Suprapubic skin (tissue), 4 donors: ENCODE results near the gene NDUFC2. TPM values are rescaled to one million over a fixed set of nuclear protein-coding genes. Genes with fewer than 3 reads are reported as not detected.

Source experiments
- DNase-seq, 2 donors: peaks; one replicate each; pipeline ENCODE4 v3.0.0-alpha.2; 2019; ENCODE audit warnings: low spot score in 2 of 2
- H3K27ac ChIP-seq: fragments of 200-600 bp; sonication (generic); one replicate; pipeline ENCODE4 v1.5.1; 2019
- H3K27me3 ChIP-seq: fragments of 200-600 bp; sonication (generic); one replicate; pipeline ENCODE4 v1.5.1; 2019
- H3K36me3 ChIP-seq: fragments of 200-600 bp; sonication (generic); one replicate; pipeline ENCODE4 v1.5.1; 2019
- H3K4me1 ChIP-seq: fragments of 200-600 bp; sonication (generic); one replicate; pipeline ENCODE4 v1.5.1; 2019
- H3K4me3 ChIP-seq: fragments of 200-600 bp; sonication (generic); one replicate; pipeline ENCODE4 v1.5.1; 2019; ENCODE audit warnings: mild to moderate bottlenecking
- H3K9me3 ChIP-seq: fragments of 200-600 bp; sonication (generic); one replicate; pipeline ENCODE4 v1.5.1; 2019
- EP300 ChIP-seq: sonication (generic); formaldehyde crosslinking; IDR thresholded peaks from one replicate; pipeline ENCODE4 v1.6.1; 2017; ENCODE audit warnings: antibody characterized with exemption
- POLR2A ChIP-seq, 2 donors: fragments of 450-650 bp; IDR thresholded peaks; one replicate each; pipeline ENCODE4 v1.6.1; 2017; ENCODE audit warnings: antibody characterized with exemption in 2 of 2, mild to moderate bottlenecking in 2 of 2, moderate library complexity in 2 of 2
- POLR2AphosphoS5 ChIP-seq, 3 donors: sonication (generic); formaldehyde crosslinking; IDR thresholded peaks; one replicate each; pipeline ENCODE4 v1.6.1; 2017; ENCODE audit warnings: antibody characterized with exemption in 3 of 3
- WGBS: methylation state at CpG from one replicate; pipeline ENCODE4 v1.1.5; 2018; 5-methylcytosine and 5-hydroxymethylcytosine counted together
- total RNA-seq, 4 donors: library from RNA; depleted of rRNA; stranded (reverse); fragments of >200 nt; gene quantifications; one replicate each; pipeline ENCODE4 v1.1.0, GENCODE V29; 2016
- TF ChIP-seq, protein P1 (sequence below), 2 donors: fragments of 200-600 bp in 1 of 2; fragments of 450-650 bp in 1 of 2; sonication (generic) in 1 of 2; IDR thresholded peaks; one replicate each; pipeline ENCODE4 v1.5.1; 2016 to 2019; ENCODE audit warnings: antibody characterized with exemption in 2 of 2, mild to moderate bottlenecking in 1 of 2, moderate library complexity in 1 of 2

The NDUFC2 gene
- total RNA-seq, 4 donors from 2014 or later: 100 to 161 (median 115) TPM

- no peaks in the 10 kb centered on the region for H3K27me3 ChIP-seq
- no peak overlapping the region for H3K27ac ChIP-seq
- peaks cover 10% of the 10 kb centered on the region for H3K4me1 ChIP-seq
- DNase-seq: no peak
- no peaks in the 10 kb centered on the region for H3K36me3 ChIP-seq
- no peaks in the 10 kb centered on the region for H3K9me3 ChIP-seq
- no peak for TF ChIP-seq POLR2A (IDR thresholded peaks at IDR 0.05)
- no peak for TF ChIP-seq POLR2AphosphoS5 (IDR thresholded peaks at IDR 0.05)
- 97% methylated on average over 8 of the region's 8 CpGs for WGBS
- no peak overlapping the region for H3K4me3 ChIP-seq
Measured at GRCh38 chr11:78038697-78039313, 40.9 kb downstream of the NDUFC2 start.

GRCh38 chr11:78037825-78038620 lies 41.6 kb downstream of the NDUFC2 start:
- whole genome bisulfite sequencing: 82% methylated on average over 9 of the region's 9 CpGs
- TF ChIP-seq POLR2A (IDR thresholded peaks at IDR 0.05) (no peak), POLR2AphosphoS5 (IDR thresholded peaks at IDR 0.05) (no peak), EP300 (no peak)
- TF ChIP-seq, protein P1, sequence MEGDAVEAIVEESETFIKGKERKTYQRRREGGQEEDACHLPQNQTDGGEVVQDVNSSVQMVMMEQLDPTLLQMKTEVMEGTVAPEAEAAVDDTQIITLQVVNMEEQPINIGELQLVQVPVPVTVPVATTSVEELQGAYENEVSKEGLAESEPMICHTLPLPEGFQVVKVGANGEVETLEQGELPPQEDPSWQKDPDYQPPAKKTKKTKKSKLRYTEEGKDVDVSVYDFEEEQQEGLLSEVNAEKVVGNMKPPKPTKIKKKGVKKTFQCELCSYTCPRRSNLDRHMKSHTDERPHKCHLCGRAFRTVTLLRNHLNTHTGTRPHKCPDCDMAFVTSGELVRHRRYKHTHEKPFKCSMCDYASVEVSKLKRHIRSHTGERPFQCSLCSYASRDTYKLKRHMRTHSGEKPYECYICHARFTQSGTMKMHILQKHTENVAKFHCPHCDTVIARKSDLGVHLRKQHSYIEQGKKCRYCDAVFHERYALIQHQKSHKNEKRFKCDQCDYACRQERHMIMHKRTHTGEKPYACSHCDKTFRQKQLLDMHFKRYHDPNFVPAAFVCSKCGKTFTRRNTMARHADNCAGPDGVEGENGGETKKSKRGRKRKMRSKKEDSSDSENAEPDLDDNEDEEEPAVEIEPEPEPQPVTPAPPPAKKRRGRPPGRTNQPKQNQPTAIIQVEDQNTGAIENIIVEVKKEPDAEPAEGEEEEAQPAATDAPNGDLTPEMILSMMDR (IDR thresholded peaks at IDR 0.05): no peak
- no peak overlapping the region for H3K27ac ChIP-seq

GRCh38 chr11:78037056-78037455 lies 42.6 kb downstream of the NDUFC2 start:
- Histone ChIP-seq H3K9me3 (no peaks in the 10 kb centered on the region), H3K4me1 (peaks cover 10% of the 10 kb centered on the region), H3K4me3 (no peak overlapping the region), H3K36me3 (no peaks in the 10 kb centered on the region), H3K27me3 (no peaks in the 10 kb centered on the region), H3K27ac (no peak overlapping the region)
- TF ChIP-seq, protein P1 (IDR thresholded peaks at IDR 0.05): no peak
- TF ChIP-seq POLR2AphosphoS5 (IDR thresholded peaks at IDR 0.05) (no peak), POLR2A (IDR thresholded peaks at IDR 0.05) (no peak), EP300 (no peak)
- DNase-seq: no peak
- 48% methylated on average over 3 of the region's 3 CpGs for WGBS

More at GRCh38 chr11:78037825-78038620, 41.6 kb downstream of the NDUFC2 start:
- Histone ChIP-seq H3K4me3 (no peak overlapping the region), H3K36me3 (no peaks in the 10 kb centered on the region), H3K27me3 (no peaks in the 10 kb centered on the region), H3K9me3 (no peaks in the 10 kb centered on the region), H3K4me1 (peaks cover 10% of the 10 kb centered on the region)
- no peak for DNase-seq

DNA sequence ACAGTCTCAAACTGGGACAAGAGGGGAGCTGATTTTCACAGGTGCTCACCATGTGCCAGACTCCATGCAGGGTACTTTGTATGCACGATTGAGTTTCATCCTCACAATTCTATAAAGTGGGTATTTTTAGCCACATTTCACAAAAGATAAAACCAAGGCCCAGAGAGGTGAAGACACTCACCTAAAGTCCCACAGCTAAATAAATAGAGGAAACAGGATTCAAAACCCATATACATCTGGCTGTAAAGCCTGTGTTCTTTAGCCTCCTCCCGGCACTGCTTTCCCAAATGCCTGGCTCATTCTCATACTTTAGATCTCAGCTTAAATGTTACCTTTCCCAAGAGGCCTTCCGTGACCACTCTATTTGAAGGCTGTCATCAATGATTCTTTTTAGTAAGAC lies 43.3 kb downstream of the NDUFC2 start:
- no peak for DNase-seq
- Histone ChIP-seq H3K4me3 (no peak overlapping the region), H3K27me3 (no peaks in the 10 kb centered on the region), H3K27ac (no peak overlapping the region), H3K36me3 (no peaks in the 10 kb centered on the region), H3K9me3 (no peaks in the 10 kb centered on the region), H3K4me1 (peaks cover 10% of the 10 kb centered on the region)
- no peak for TF ChIP-seq POLR2A (IDR thresholded peaks at IDR 0.05)
- TF ChIP-seq EP300: no peak
- TF ChIP-seq, protein P1 (IDR thresholded peaks at IDR 0.05): no peak
- no peak for TF ChIP-seq POLR2AphosphoS5 (IDR thresholded peaks at IDR 0.05)
- 98% methylated on average over 3 of the region's 3 CpGs for WGBS

GRCh38 chr11:78034623-78035022 lies 45.0 kb downstream of the NDUFC2 start:
- DNase-seq: no peak
- Histone ChIP-seq H3K27ac (no peak overlapping the region), H3K27me3 (no peaks in the 10 kb centered on the region)

More at GRCh38 chr11:78034623-78035022, 45.0 kb downstream of the NDUFC2 start:
- Histone ChIP-seq H3K36me3 (no peaks in the 10 kb centered on the region), H3K4me3 (no peak overlapping the region), H3K4me1 (peaks cover 9% of the 10 kb centered on the region), H3K9me3 (no peaks in the 10 kb centered on the region)
- 69% methylated on average over 10 of the region's 10 CpGs for WGBS
- no peak for TF ChIP-seq EP300
- TF ChIP-seq, protein P1 (IDR thresholded peaks at IDR 0.05): no peak
- no peak for TF ChIP-seq POLR2AphosphoS5 (IDR thresholded peaks at IDR 0.05)
- no peak for TF ChIP-seq POLR2A (IDR thresholded peaks at IDR 0.05)
